ENCODE measurements around the gene ANKRD1.
"Not testable (repeated sequence)": the region's sequence is repeated elsewhere in the genome, so short reads cannot be mapped to it uniquely, and the experiment has no call there.

The ANKRD1 gene

GRCh38 chr10:90880059-90880719, 40.7 kb downstream of the ANKRD1 start:
- ATAC-seq (ENCODE audit: low read depth); H3K4me3 ChIP-seq (ENCODE audit: severe bottlenecking); H3K27me3 ChIP-seq (ENCODE audit: insufficient read depth, poor library complexity, severe bottlenecking); H3K9me3 ChIP-seq (ENCODE audit: severe bottlenecking); H3K27ac ChIP-seq (ENCODE audit: poor library complexity, severe bottlenecking); H3K4me1 ChIP-seq (ENCODE audit: insufficient read depth, poor library complexity, severe bottlenecking); DNase-seq (ENCODE audit: low spot score): not testable (repeated sequence)
- TF ChIP-seq CTCF (IDR thresholded peaks at IDR 0.05; ENCODE audit: poor library complexity, severe bottlenecking) = peak; percentile 90
- H3K36me3 ChIP-seq (ENCODE audit: low read depth) = peaks cover 80% of the 10 kb centered on the region

GRCh38 chr10:90879062-90879461, 41.8 kb downstream of the ANKRD1 start:
- Histone ChIP-seq H3K27me3 (ENCODE audit: insufficient read depth, poor library complexity, severe bottlenecking) (no peaks in the 10 kb centered on the region), H3K4me3 (ENCODE audit: severe bottlenecking) (no peak overlapping the region), H3K4me1 (ENCODE audit: insufficient read depth, poor library complexity, severe bottlenecking) (no peaks in the 10 kb centered on the region), H3K27ac (ENCODE audit: poor library complexity, severe bottlenecking) (no peak overlapping the region), H3K36me3 (ENCODE audit: low read depth) (peaks cover 85% of the 10 kb centered on the region), H3K9me3 (ENCODE audit: severe bottlenecking) (no peaks in the 10 kb centered on the region)
- no peak for ATAC-seq (ENCODE audit: low read depth)
- no peak for DNase-seq (ENCODE audit: low spot score)
- TF ChIP-seq CTCF (IDR thresholded peaks at IDR 0.05; ENCODE audit: poor library complexity, severe bottlenecking) = no peak

GRCh38 chr10:90872648-90873020, 48.3 kb downstream of the ANKRD1 start:
- peaks cover 6% of the 10 kb centered on the region for H3K4me1 ChIP-seq (ENCODE audit: insufficient read depth, poor library complexity, severe bottlenecking)
- ATAC-seq (ENCODE audit: low read depth) (no peak), DNase-seq (ENCODE audit: low spot score) (no peak)
- no peak for TF ChIP-seq CTCF (IDR thresholded peaks at IDR 0.05; ENCODE audit: poor library complexity, severe bottlenecking)
- H3K4me3 ChIP-seq (ENCODE audit: severe bottlenecking) = peak overlapping the region; percentile 73
- peaks cover 28% of the 10 kb centered on the region for H3K36me3 ChIP-seq (ENCODE audit: low read depth)
- no peaks in the 10 kb centered on the region for H3K27me3 ChIP-seq (ENCODE audit: insufficient read depth, poor library complexity, severe bottlenecking)
- no peaks in the 10 kb centered on the region for H3K9me3 ChIP-seq (ENCODE audit: severe bottlenecking)
- H3K27ac ChIP-seq (ENCODE audit: poor library complexity, severe bottlenecking) = peak overlapping the region; percentile 32

GRCh38 chr10:90871766-90872647, 48.9 kb downstream of the ANKRD1 start, which contains the start of gene RPP30:
Gene RPP30 (plus strand): TSS chr10:90871974. CDS start chr10:90871987, 13 bp downstream.
- Histone ChIP-seq H3K9me3 (ENCODE audit: severe bottlenecking) (no peaks in the 10 kb centered on the region), H3K4me1 (ENCODE audit: insufficient read depth, poor library complexity, severe bottlenecking) (peaks cover 6% of the 10 kb centered on the region), H3K27ac (ENCODE audit: poor library complexity, severe bottlenecking) (peak within 1 kb of the TSS; percentile 32), H3K27me3 (ENCODE audit: insufficient read depth, poor library complexity, severe bottlenecking) (no peaks in the 10 kb centered on the region), H3K36me3 (ENCODE audit: low read depth) (peaks cover 25% of the 10 kb centered on the region), H3K4me3 (ENCODE audit: severe bottlenecking) (peak within 1 kb of the TSS; percentile 73)
- ATAC-seq (ENCODE audit: low read depth) (peak; percentile 99), DNase-seq (ENCODE audit: low spot score) (peak; percentile 80)
- TF ChIP-seq CTCF (IDR thresholded peaks at IDR 0.05; ENCODE audit: poor library complexity, severe bottlenecking) = no peak
